ENCODE results near the gene RNF17.

DNA sequence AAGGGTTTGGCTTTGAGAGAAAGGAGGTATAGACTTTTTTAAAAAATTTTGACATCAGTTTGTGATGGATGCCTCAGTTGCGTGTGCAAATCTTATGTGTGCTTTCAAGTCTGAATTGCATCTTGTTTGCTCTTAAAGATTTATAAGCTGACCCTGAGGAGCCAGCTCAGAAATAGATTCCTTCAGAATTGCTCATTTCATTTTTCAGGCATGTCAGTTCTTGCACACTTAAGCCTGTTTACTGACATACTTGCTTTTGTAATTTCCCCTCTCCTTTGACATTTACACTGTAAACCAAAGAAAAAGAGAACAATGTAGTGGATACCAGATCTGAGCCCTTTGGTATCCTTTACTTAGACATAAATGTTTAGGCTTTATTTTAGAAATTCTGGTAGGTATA, 87.6 kb downstream of the RNF17 start:
- TF ChIP-seq, protein P1, sequence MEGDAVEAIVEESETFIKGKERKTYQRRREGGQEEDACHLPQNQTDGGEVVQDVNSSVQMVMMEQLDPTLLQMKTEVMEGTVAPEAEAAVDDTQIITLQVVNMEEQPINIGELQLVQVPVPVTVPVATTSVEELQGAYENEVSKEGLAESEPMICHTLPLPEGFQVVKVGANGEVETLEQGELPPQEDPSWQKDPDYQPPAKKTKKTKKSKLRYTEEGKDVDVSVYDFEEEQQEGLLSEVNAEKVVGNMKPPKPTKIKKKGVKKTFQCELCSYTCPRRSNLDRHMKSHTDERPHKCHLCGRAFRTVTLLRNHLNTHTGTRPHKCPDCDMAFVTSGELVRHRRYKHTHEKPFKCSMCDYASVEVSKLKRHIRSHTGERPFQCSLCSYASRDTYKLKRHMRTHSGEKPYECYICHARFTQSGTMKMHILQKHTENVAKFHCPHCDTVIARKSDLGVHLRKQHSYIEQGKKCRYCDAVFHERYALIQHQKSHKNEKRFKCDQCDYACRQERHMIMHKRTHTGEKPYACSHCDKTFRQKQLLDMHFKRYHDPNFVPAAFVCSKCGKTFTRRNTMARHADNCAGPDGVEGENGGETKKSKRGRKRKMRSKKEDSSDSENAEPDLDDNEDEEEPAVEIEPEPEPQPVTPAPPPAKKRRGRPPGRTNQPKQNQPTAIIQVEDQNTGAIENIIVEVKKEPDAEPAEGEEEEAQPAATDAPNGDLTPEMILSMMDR (IDR thresholded peaks at IDR 0.05; ENCODE audit: insufficient read depth, low read depth, low read length): no peak
- no peak for TF ChIP-seq EZH2 (IDR thresholded peaks at IDR 0.05; ENCODE audit: insufficient read depth, low read length)

Measured in astrocyte (in vitro differentiated cells and primary cell).